ENCODE measurements around the gene SLC25A44.

- TF ChIP-seq EZH2 (optimal IDR thresholded peaks at IDR 0.05; ENCODE audit: low read depth, low read length): no peak
- no peak for TF ChIP-seq CTCF (IDR thresholded peaks at IDR 0.05; ENCODE audit: low read length)
These were observed 36.0 kb downstream of the SLC25A44 start for GRCh38 chr1:156229809-156230472.
